ENCODE data around the gene CEP131.

DNA sequence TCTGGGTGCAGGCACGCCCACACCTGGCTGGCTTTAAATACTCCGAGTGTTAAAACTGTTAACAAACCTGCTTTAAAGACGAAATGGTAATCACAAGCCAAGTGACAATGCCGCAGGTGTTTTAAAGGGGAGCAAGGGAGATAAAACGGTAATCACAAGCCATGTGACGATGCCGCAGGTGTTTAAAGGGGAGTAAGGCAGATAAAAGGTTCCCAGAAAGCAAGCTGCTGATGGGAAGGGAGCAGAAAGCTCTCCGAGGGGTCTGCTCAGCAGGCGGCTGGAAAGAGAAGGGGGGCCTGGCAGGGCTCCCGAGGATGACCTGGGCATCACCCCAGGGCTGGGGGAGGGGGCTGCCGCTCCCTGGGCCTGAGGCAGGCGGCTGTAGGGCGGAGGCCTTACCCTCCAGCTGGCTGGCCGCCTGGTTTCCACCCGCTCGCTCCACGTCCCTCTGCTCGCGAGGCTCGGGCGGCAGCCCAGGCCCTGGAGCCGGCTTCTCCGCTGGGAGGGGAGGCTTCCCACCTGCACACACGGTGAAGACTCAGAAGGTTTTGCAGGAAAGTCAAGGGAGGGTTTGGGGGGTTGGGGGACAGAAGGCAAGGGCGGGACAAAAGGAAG is 28.4 kb upstream of the CEP131 start:
- TF ChIP-seq, protein P1, sequence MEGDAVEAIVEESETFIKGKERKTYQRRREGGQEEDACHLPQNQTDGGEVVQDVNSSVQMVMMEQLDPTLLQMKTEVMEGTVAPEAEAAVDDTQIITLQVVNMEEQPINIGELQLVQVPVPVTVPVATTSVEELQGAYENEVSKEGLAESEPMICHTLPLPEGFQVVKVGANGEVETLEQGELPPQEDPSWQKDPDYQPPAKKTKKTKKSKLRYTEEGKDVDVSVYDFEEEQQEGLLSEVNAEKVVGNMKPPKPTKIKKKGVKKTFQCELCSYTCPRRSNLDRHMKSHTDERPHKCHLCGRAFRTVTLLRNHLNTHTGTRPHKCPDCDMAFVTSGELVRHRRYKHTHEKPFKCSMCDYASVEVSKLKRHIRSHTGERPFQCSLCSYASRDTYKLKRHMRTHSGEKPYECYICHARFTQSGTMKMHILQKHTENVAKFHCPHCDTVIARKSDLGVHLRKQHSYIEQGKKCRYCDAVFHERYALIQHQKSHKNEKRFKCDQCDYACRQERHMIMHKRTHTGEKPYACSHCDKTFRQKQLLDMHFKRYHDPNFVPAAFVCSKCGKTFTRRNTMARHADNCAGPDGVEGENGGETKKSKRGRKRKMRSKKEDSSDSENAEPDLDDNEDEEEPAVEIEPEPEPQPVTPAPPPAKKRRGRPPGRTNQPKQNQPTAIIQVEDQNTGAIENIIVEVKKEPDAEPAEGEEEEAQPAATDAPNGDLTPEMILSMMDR (IDR thresholded peaks at IDR 0.05): no peak
- no peak for TF ChIP-seq POLR2A (IDR thresholded peaks at IDR 0.05)
